ENCODE data around the gene AHDC1.

- TF ChIP-seq CTCF (optimal IDR thresholded peaks at IDR 0.05 in 1 of 3, IDR thresholded peaks at IDR 0.05 in 1 of 3, conservative IDR thresholded peaks at IDR 0.05 in 1 of 3; ENCODE audit: extremely low read depth in 1 of 3, insufficient read depth in 2 of 3, low read length in 3 of 3): no peak
- TF ChIP-seq EZH2 (IDR thresholded peaks at IDR 0.05; ENCODE audit: low read length): no peak
These were observed 99.1 kb downstream of the AHDC1 start for GRCh38 chr1:27504588-27505419.
